Thoracic aorta (tissue), 2 donors: ENCODE results near the gene AIF1. TPM values are rescaled to one million over a fixed set of nuclear protein-coding genes. Genes with fewer than 3 reads are reported as not detected.

ENCODE experiments used
- ATAC-seq: fragments of 150-250 bp; one replicate; pipeline ENCODE4 v1.8.0; 2017; ENCODE audit warnings: low read depth; ENCODE audit not compliant: insufficient number of reproducible peaks, low FRiP score
- DNase-seq: peaks from one replicate; pipeline ENCODE4 v3.0.0-alpha.2; 2020; ENCODE audit warnings: low spot score
- H3K27ac ChIP-seq, 2 donors: fragments of 200-600 bp; sonication (generic); 1 replicate in 1 of 2; 2 replicates in 1 of 2; pipeline ENCODE4 v1.5.1; 2016; ENCODE audit warnings: mild to moderate bottlenecking in 2 of 2, moderate library complexity in 2 of 2
- H3K27me3 ChIP-seq: fragments of 200-600 bp; sonication (generic); replicated peaks from 2 replicates; pipeline ENCODE4 v1.6.0; 2016; ENCODE audit warnings: mild to moderate bottlenecking; ENCODE audit not compliant: insufficient read depth
- H3K36me3 ChIP-seq: fragments of 200-600 bp; sonication (generic); one replicate; pipeline ENCODE4 v1.5.1; 2016
- H3K4me1 ChIP-seq, 2 donors: fragments of 200-600 bp; sonication (generic); 1 replicate in 1 of 2; 2 replicates in 1 of 2; pipeline versions ENCODE4 v1.5.1 to v1.6.0; 2016; ENCODE audit warnings: low read depth in 2 of 2, mild to moderate bottlenecking in 1 of 2; ENCODE audit not compliant: control insufficient read depth in 1 of 2
- H3K4me3 ChIP-seq: fragments of 200-600 bp; sonication (generic); 2 replicates; pipeline ENCODE4 v1.5.1; 2016; ENCODE audit warnings: mild to moderate bottlenecking
- H3K9me3 ChIP-seq: fragments of 200-600 bp; sonication (generic); 2 replicates; pipeline ENCODE4 v1.5.1; 2016
- CTCF ChIP-seq: fragments of 200-600 bp; sonication (generic); IDR thresholded peaks from one replicate; pipeline ENCODE4 v1.5.1; 2019; ENCODE audit warnings: antibody characterized with exemption
- total RNA-seq, 2 donors: library from RNA; depleted of rRNA; stranded (reverse); fragments of >200 nt; gene quantifications; one replicate each; pipeline versions ENCODE4 v1.1.0 to v1.2.3, GENCODE V29; 2016

AIF1 gene
- total RNA-seq, 2 donors from 2014 or later: 21.5 to 39.6 TPM

- DNase-seq: peak; percentile 95
- ATAC-seq: peak; percentile 92
These were observed 5.0 kb downstream of the AIF1 start for GRCh38 chr6:31619805-31620585.

GRCh38 chr6:31620586-31621319 lies 5.7 kb downstream of the AIF1 start, which contains the start of gene PRRC2A:
PRRC2A (plus strand) TSS chr6:31620715; CDS start chr6:31622790, 2,075 bp downstream.
- peak; percentile 30 for ATAC-seq
- H3K9me3 ChIP-seq: no peaks in the 10 kb centered on the region
- DNase-seq: peak; percentile 40
- peaks cover 22% of the 10 kb centered on the region for H3K36me3 ChIP-seq
- no peak for TF ChIP-seq CTCF
- H3K4me1 ChIP-seq: peaks cover 6 to 20% of the 10 kb centered on the region in 2 donors
- no peaks in the 10 kb centered on the region for H3K27me3 ChIP-seq
- peak within 1 kb of the TSS; percentile 96 to 97 for H3K27ac ChIP-seq
- peak within 1 kb of the TSS; percentile 96 for H3K4me3 ChIP-seq

More at GRCh38 chr6:31619805-31620585, 5.0 kb downstream of the AIF1 start:
- peak overlapping the region; percentile 96 for H3K4me3 ChIP-seq
- TF ChIP-seq CTCF: no peak
- H3K4me1 ChIP-seq: peaks cover 6 to 20% of the 10 kb centered on the region in 2 donors
- H3K36me3 ChIP-seq: peaks cover 15% of the 10 kb centered on the region
- peak overlapping the region; percentile 96 to 97 for H3K27ac ChIP-seq
- H3K27me3 ChIP-seq: no peaks in the 10 kb centered on the region
- H3K9me3 ChIP-seq: no peaks in the 10 kb centered on the region

- ATAC-seq (no peak), DNase-seq (no peak)
- Histone ChIP-seq H3K36me3 (peaks cover 29% of the 10 kb centered on the region), H3K4me3 (peak overlapping the region; percentile 96), H3K4me1 (peaks cover 6 to 20% of the 10 kb centered on the region in 2 donors), H3K9me3 (no peaks in the 10 kb centered on the region), H3K27ac (peak overlapping the region; percentile 96 to 97), H3K27me3 (no peaks in the 10 kb centered on the region)
- no peak for TF ChIP-seq CTCF
These were observed 6.4 kb downstream of the AIF1 start for GRCh38 chr6:31621320-31621939.

GRCh38 chr6:31621991-31622390 lies 7.0 kb downstream of the AIF1 start:
- Histone ChIP-seq H3K9me3 (no peaks in the 10 kb centered on the region), H3K36me3 (peaks cover 35% of the 10 kb centered on the region), H3K4me3 (peak overlapping the region; percentile 96), H3K4me1 (peaks cover 6 to 20% of the 10 kb centered on the region in 2 donors), H3K27me3 (no peaks in the 10 kb centered on the region), H3K27ac (peak overlapping the region; percentile 96 to 97)
- DNase-seq (no peak), ATAC-seq (no peak)
- TF ChIP-seq CTCF: no peak

GRCh38 chr6:31622684-31623091 lies 7.7 kb downstream of the AIF1 start:
- H3K9me3 ChIP-seq: no peaks in the 10 kb centered on the region
- DNase-seq (no peak), ATAC-seq (no peak)
- H3K4me1 ChIP-seq: peaks cover 6 to 20% of the 10 kb centered on the region in 2 donors
- peaks cover 41% of the 10 kb centered on the region for H3K36me3 ChIP-seq
- no peaks in the 10 kb centered on the region for H3K27me3 ChIP-seq
- H3K27ac ChIP-seq: no peak overlapping the region
- no peak overlapping the region for H3K4me3 ChIP-seq
- TF ChIP-seq CTCF: no peak
